VCaP (cell line): ENCODE measurements around the gene CSF1.
A peak's percentile ranks its signal among the peaks of the same experiment; 100 is the strongest.

Source experiments
- H3K27ac ChIP-seq: fragments of 450-650 bp; 2 replicates; pipeline ENCODE4 v1.5.1; 2017
- CTCF ChIP-seq: fragments of 450-650 bp; conservative IDR thresholded peaks from 2 replicates; pipeline ENCODE4 v1.5.1; 2017; ENCODE audit warnings: mild to moderate bottlenecking, moderate library complexity

The CSF1 gene

GRCh38 chr1:109959974-109960744 is 49.5 kb downstream of the CSF1 start:
- TF ChIP-seq CTCF, result peak; percentile 47; the same call in 1 of the 2 replicates
- H3K27ac ChIP-seq, result peak overlapping the region; percentile 79

DNA sequence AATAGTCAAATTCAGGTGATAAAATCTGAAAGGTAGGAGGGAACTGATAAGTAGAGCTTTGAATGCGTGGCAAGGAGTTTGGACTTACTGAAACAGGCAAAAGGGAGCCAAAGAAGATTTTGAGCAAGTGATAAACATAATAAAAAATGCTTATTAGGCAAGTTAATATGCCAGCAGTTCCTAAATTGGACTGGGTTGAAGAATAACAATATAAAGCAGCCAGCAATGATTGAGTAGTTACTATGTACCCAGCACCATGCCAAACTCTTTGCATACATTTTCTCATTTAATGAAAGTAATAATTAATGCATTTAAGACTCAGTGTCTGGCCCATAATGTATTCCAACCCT is 50.1 kb downstream of the CSF1 start:
- H3K27ac ChIP-seq, result peak overlapping the region; percentile 79
- no peak for TF ChIP-seq CTCF

DNA sequence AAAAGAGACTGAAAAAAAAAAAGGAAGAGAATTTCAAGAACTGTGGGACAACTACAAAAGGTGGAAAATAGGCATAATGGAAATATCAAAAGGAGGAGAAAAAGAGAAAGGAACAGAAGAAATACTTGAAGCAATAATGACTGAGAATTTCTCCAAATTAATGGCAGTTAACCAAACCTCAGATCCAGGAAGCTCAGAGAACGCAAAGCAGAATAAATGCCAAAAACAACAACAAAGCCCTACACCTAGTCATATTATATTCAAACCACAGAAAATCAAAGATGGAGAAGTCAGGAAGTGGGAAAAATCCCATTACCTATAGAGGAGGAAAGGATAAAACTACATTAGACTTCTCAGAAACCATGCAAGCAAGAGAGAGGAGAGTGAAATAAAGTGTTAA is 53.2 kb downstream of the CSF1 start:
- no peak for TF ChIP-seq CTCF
- no peak overlapping the region for H3K27ac ChIP-seq

- H3K27ac ChIP-seq, result no peak overlapping the region
Observed at GRCh38 chr1:109969146-109969829, 58.6 kb downstream of the CSF1 start.

DNA sequence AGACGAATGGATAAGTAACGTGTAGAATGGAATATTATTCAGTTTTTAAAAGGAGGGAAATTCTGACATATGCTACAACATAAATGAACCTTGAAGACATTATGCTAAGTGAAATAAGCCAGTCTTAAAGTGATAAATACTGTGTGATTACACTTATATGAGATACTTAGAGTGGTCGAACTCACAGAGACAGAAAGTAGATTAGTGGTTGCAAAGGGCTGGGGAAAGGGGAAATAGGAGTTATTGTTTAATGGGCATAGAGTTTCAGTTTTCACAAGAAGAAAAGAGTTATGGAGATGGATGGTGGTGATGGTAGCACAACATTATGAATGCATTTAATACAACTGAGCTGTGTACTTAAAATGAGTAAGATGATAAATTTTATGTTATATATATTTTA is 59.3 kb downstream of the CSF1 start:
- H3K27ac ChIP-seq, result peak overlapping the region; percentile 18; the same call in 1 of the 2 replicates
- TF ChIP-seq CTCF, result no peak

More at GRCh38 chr1:109969146-109969829, 58.6 kb downstream of the CSF1 start:
- no peak for TF ChIP-seq CTCF

GRCh38 chr1:109971559-109971958 is 60.9 kb downstream of the CSF1 start:
- TF ChIP-seq CTCF, result no peak
- no peak overlapping the region for H3K27ac ChIP-seq

- H3K27ac ChIP-seq, result no peak overlapping the region
- TF ChIP-seq CTCF, result no peak
Observed at GRCh38 chr1:109974191-109974590, 63.5 kb downstream of the CSF1 start.
